ENCODE data around the gene SHH.

DNA sequence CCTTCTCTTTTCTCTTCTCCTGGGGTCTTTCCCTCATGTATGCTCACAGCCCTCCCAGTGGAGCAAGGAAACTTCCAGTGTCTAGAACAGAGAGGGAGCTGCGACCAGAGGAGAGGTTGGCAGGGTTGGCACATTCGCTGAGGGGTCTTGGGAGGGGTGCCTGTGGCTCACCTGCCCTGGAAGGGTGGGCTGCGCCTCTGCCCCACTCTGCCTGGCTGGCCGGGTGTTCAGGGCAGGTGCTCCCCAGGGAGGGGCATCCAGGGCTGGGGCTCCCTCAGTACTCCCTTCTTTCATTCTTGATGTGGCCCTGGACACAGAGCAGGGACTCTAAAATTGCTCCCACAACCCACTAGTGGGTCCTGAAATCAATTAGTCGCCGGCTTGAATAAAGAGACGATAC is 16.9 kb downstream of the SHH start:
- TF ChIP-seq, protein P1, sequence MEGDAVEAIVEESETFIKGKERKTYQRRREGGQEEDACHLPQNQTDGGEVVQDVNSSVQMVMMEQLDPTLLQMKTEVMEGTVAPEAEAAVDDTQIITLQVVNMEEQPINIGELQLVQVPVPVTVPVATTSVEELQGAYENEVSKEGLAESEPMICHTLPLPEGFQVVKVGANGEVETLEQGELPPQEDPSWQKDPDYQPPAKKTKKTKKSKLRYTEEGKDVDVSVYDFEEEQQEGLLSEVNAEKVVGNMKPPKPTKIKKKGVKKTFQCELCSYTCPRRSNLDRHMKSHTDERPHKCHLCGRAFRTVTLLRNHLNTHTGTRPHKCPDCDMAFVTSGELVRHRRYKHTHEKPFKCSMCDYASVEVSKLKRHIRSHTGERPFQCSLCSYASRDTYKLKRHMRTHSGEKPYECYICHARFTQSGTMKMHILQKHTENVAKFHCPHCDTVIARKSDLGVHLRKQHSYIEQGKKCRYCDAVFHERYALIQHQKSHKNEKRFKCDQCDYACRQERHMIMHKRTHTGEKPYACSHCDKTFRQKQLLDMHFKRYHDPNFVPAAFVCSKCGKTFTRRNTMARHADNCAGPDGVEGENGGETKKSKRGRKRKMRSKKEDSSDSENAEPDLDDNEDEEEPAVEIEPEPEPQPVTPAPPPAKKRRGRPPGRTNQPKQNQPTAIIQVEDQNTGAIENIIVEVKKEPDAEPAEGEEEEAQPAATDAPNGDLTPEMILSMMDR (IDR thresholded peaks at IDR 0.05) = no peak
- TF ChIP-seq POLR2AphosphoS5 (IDR thresholded peaks at IDR 0.05) = no peak
- no peak for TF ChIP-seq POLR2A (IDR thresholded peaks at IDR 0.05)
- no peak for TF ChIP-seq EP300 (IDR thresholded peaks at IDR 0.05)

Data from upper lobe of left lung (tissue), 4 donors.